Measurements from ENCODE around the gene EIF4G3. TPM values are rescaled to one million over a fixed set of nuclear protein-coding genes. Genes with fewer than 3 reads are reported as not detected.

EIF4G3 gene
- polyA plus RNA-seq, 3 donors: 5.1 to 34.2 (median 5.8) TPM

DNA sequence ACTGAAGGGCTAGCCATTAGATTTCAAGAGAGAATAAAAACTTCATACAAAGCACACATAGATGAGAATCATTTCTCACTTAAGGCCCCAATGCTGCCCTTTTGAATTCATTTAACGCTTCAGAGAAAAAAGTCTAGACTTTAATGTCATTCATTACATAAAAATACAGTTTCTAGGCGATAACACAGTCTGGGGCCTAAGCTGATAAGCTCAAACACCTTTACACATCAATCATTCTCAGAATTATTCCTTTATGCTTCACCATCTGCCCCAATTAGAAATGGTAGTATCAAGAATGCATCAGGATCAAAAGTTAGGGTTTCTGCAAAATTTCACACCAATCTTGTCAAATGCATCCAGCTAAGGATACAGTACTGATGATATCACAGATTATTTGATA lies 289.5 kb downstream of the EIF4G3 start:
- no CpG with 5 or more reads among the region's 2 CpGs for WGBS (ENCODE audit: insufficient coverage)

DNA sequence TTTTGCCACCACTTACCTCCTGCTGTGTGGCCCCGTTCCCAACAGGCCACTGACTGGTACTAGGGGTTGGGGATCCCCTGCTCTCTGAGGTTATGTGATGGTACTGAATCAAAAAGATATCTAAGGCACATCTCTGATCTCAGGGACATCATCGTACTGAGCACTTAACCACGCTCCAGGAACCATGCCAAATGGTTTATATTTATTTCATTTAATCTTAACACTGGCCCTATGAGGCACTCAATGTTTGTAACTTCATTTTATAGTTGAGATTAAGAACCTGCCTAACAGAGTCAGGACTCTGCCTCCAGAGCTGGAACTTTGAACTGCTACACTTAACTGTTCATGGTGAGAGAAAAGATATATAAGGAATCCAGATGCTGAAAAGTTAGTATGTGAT lies 291.6 kb downstream of the EIF4G3 start:
- no peak overlapping the region for H3K4me3 ChIP-seq (replicated peaks in 1 of 3; ENCODE audit: low read depth in 2 of 3, low read length in 3 of 3)
- H3K4me3 Mint-ChIP-seq: no peak overlapping the region
- no peak overlapping the region for H3K27ac Mint-ChIP-seq
- peaks cover 40 to 59% of the 10 kb centered on the region in 2 donors for H3K36me3 Mint-ChIP-seq
- no peaks in the 10 kb centered on the region for H3K9me3 ChIP-seq (replicated peaks in 1 of 2; ENCODE audit: control insufficient read depth in 1 of 2, insufficient read depth in 1 of 2, low read length in 2 of 2)
- DNase-seq: no peak
- no peak overlapping the region for H3K27ac ChIP-seq (ENCODE audit: low read depth in 1 of 2, low read length in 2 of 2)
- no peaks in the 10 kb centered on the region for H3K79me2 ChIP-seq (ENCODE audit: insufficient read depth, low read length)
- no peaks in the 10 kb centered on the region for H3K4me1 Mint-ChIP-seq
- H3K4me2 ChIP-seq (replicated peaks; ENCODE audit: extremely low read depth, low read length, poor library complexity, severe bottlenecking): no peak overlapping the region
- no CpG with 5 or more reads among the region's 3 CpGs for WGBS (ENCODE audit: insufficient coverage)
- no peak overlapping the region for H3K9ac ChIP-seq (ENCODE audit: insufficient read depth, low read length, poor library complexity, severe bottlenecking)
- no peak overlapping the region for H2AFZ ChIP-seq (ENCODE audit: insufficient read depth, low read depth, low read length, poor library complexity, severe bottlenecking)
- H3K27me3 ChIP-seq (ENCODE audit: control insufficient read depth in 2 of 2, insufficient read depth in 2 of 2, low read length in 2 of 2): no peaks in the 10 kb centered on the region
- H3K36me3 ChIP-seq (replicated peaks in 1 of 2; ENCODE audit: control insufficient read depth in 1 of 2, insufficient read depth in 2 of 2, low read length in 2 of 2): peaks cover 22 to 81% of the 10 kb centered on the region in 2 donors
- H3K27me3 Mint-ChIP-seq (ENCODE audit: low read depth in 3 of 3): no peaks in the 10 kb centered on the region
- H3K4me1 ChIP-seq (ENCODE audit: control insufficient read depth in 1 of 2, insufficient read depth in 2 of 2, low read length in 2 of 2): no peaks in the 10 kb centered on the region
- no peaks in the 10 kb centered on the region for H4K20me1 ChIP-seq (ENCODE audit: insufficient read depth, low read length)
- TF ChIP-seq, protein P1, sequence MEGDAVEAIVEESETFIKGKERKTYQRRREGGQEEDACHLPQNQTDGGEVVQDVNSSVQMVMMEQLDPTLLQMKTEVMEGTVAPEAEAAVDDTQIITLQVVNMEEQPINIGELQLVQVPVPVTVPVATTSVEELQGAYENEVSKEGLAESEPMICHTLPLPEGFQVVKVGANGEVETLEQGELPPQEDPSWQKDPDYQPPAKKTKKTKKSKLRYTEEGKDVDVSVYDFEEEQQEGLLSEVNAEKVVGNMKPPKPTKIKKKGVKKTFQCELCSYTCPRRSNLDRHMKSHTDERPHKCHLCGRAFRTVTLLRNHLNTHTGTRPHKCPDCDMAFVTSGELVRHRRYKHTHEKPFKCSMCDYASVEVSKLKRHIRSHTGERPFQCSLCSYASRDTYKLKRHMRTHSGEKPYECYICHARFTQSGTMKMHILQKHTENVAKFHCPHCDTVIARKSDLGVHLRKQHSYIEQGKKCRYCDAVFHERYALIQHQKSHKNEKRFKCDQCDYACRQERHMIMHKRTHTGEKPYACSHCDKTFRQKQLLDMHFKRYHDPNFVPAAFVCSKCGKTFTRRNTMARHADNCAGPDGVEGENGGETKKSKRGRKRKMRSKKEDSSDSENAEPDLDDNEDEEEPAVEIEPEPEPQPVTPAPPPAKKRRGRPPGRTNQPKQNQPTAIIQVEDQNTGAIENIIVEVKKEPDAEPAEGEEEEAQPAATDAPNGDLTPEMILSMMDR (IDR thresholded peaks at IDR 0.05): no peak
- H3K9me3 Mint-ChIP-seq: no peaks in the 10 kb centered on the region
- intact Hi-C loops (cut with micrococcal nuclease): no loop called here

More for the DNA sequence above, 289.5 kb downstream of the EIF4G3 start:
- H3K9me3 Mint-ChIP-seq: no peaks in the 10 kb centered on the region
- Histone ChIP-seq H4K20me1 (ENCODE audit: insufficient read depth, low read length) (no peaks in the 10 kb centered on the region), H3K27ac (ENCODE audit: low read depth in 1 of 2, low read length in 2 of 2) (no peak overlapping the region), H3K79me2 (ENCODE audit: insufficient read depth, low read length) (no peaks in the 10 kb centered on the region), H3K4me3 (replicated peaks in 1 of 3; ENCODE audit: low read depth in 2 of 3, low read length in 3 of 3) (no peak overlapping the region), H3K4me2 (replicated peaks; ENCODE audit: extremely low read depth, low read length, poor library complexity, severe bottlenecking) (no peak overlapping the region), H3K36me3 (replicated peaks in 1 of 2; ENCODE audit: control insufficient read depth in 1 of 2, insufficient read depth in 2 of 2, low read length in 2 of 2) (peaks cover 37 to 90% of the 10 kb centered on the region in 2 donors), H2AFZ (ENCODE audit: insufficient read depth, low read depth, low read length, poor library complexity, severe bottlenecking) (no peak overlapping the region), H3K4me1 (ENCODE audit: control insufficient read depth in 1 of 2, insufficient read depth in 2 of 2, low read length in 2 of 2) (no peaks in the 10 kb centered on the region), H3K27me3 (ENCODE audit: control insufficient read depth in 2 of 2, insufficient read depth in 2 of 2, low read length in 2 of 2) (no peaks in the 10 kb centered on the region), H3K9me3 (replicated peaks in 1 of 2; ENCODE audit: control insufficient read depth in 1 of 2, insufficient read depth in 1 of 2, low read length in 2 of 2) (no peaks in the 10 kb centered on the region), H3K9ac (ENCODE audit: insufficient read depth, low read length, poor library complexity, severe bottlenecking) (no peak overlapping the region)
- no peak for DNase-seq
- H3K4me3 Mint-ChIP-seq: no peak overlapping the region
- TF ChIP-seq, protein P1 (IDR thresholded peaks at IDR 0.05): no peak
- no peaks in the 10 kb centered on the region for H3K27me3 Mint-ChIP-seq (ENCODE audit: low read depth in 3 of 3)
- peaks cover 43 to 61% of the 10 kb centered on the region in 2 donors for H3K36me3 Mint-ChIP-seq
- no peaks in the 10 kb centered on the region for H3K4me1 Mint-ChIP-seq
- intact Hi-C loops (cut with micrococcal nuclease): no loop called here
- no peak overlapping the region for H3K27ac Mint-ChIP-seq
